Vagina (tissue), 2 donors: ENCODE results near the gene UNK.

Source experiments
- CTCF ChIP-seq, 3 experiments: fragments of 450-650 bp in 2 of 3; fragments of 200-600 bp in 1 of 3; sonication (generic) in 1 of 3; IDR thresholded peaks; one replicate each; pipeline ENCODE4 v1.5.1; 2017 to 2019; ENCODE audit warnings: antibody characterized with exemption in 3 of 3, mild to moderate bottlenecking in 2 of 3, moderate library complexity in 2 of 3
- POLR2AphosphoS5 ChIP-seq, 2 donors: sonication (generic); formaldehyde crosslinking; IDR thresholded peaks; one replicate each; pipeline ENCODE4 v1.9.0; 2017; ENCODE audit warnings: antibody characterized with exemption in 2 of 2, mild to moderate bottlenecking in 2 of 2, low read depth in 1 of 2; ENCODE audit not compliant: insufficient read depth in 1 of 2

DNA sequence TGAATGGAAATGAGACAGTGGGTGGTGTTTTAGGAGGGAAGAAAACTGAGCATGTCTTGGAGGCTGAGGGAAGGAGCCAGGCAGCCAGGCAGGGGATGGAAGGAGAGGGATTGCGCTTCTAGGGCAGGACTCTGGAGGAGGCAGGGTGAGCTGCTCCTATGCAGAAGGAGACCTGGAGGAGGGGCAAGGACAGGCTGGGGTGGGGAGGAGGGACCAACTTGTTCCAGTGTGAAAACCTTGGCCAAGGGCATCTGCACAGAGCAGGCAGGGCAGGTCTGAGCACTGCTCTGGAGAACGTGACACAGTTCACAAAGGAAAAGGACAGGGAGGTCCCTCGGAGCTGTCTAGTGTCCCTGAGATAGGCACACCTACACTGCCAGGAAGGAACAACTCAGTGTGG, 25.1 kb upstream of the UNK start:
- TF ChIP-seq CTCF (IDR thresholded peaks at IDR 0.05) = no peak
- no peak for TF ChIP-seq POLR2AphosphoS5 (IDR thresholded peaks at IDR 0.05; ENCODE audit: insufficient read depth in 1 of 2, low read depth in 1 of 2)
